Astrocyte (in vitro differentiated cells and primary cell): ENCODE results near the gene NAA50. TPM values are rescaled to one million over a fixed set of nuclear protein-coding genes. Genes with fewer than 3 reads are reported as not detected.

ENCODE experiments used
- DNase-seq: peaks from one replicate; pipeline ENCODE4 v3.0.0-alpha.2; 2010; ENCODE audit warnings: low read depth
- FAIRE-seq: peaks from 2 replicates; lab custom pipeline; 2011; peaks lifted over from hg19 to GRCh38; lab: Jason Lieb, UNC
- H2AFZ ChIP-seq: 2 replicates; pipeline ENCODE4 v1.6.0; 2012; ENCODE audit warnings: low read depth, low read length, inconsistent platforms
- H3K27ac ChIP-seq: 2 replicates; pipeline ENCODE4 v1.5.1; 2011; ENCODE audit warnings: low read depth, low read length, inconsistent platforms
- H3K27me3 ChIP-seq: 2 replicates; pipeline ENCODE4 v1.6.0; 2011; ENCODE audit warnings: low read length, inconsistent platforms; ENCODE audit not compliant: insufficient read depth
- H3K36me3 ChIP-seq: 2 replicates; pipeline ENCODE4 v1.5.1; 2011; ENCODE audit warnings: low read length, inconsistent platforms; ENCODE audit not compliant: insufficient read depth
- H3K4me1 ChIP-seq: 2 replicates; pipeline ENCODE4 v1.5.1; 2011; ENCODE audit warnings: low read length, inconsistent platforms; ENCODE audit not compliant: insufficient read depth
- H3K4me2 ChIP-seq: 2 replicates; pipeline ENCODE4 v1.6.0; 2012; ENCODE audit warnings: low read length, inconsistent platforms
- H3K4me3 ChIP-seq: 2 replicates; pipeline ENCODE4 v1.5.1; 2011; ENCODE audit warnings: low read depth, mild to moderate bottlenecking, low read length, inconsistent platforms; ENCODE audit not compliant: insufficient read depth
- H3K79me2 ChIP-seq: 2 replicates; pipeline ENCODE4 v1.6.0; 2012; ENCODE audit warnings: mild to moderate bottlenecking, low read length, inconsistent platforms; ENCODE audit not compliant: insufficient read depth
- H3K9ac ChIP-seq: 2 replicates; pipeline ENCODE4 v1.6.0; 2012; ENCODE audit warnings: mild to moderate bottlenecking, low read length, inconsistent platforms
- H3K9me3 ChIP-seq: 2 replicates; pipeline ENCODE4 v1.5.1; 2012; ENCODE audit warnings: low read depth, mild to moderate bottlenecking, low read length, inconsistent platforms; ENCODE audit not compliant: insufficient read depth
- H4K20me1 ChIP-seq: 2 replicates; pipeline ENCODE4 v1.6.0; 2012; ENCODE audit warnings: low read length, inconsistent platforms; ENCODE audit not compliant: insufficient read depth
- H3K27ac Mint-ChIP-seq: one replicate; pipeline ENCODE4 v1.8.0; 2021; ENCODE audit warnings: mild to moderate bottlenecking, mixed read lengths; ENCODE audit not compliant: unreplicated experiment
- H3K27me3 Mint-ChIP-seq: one replicate; pipeline ENCODE4 v1.8.0; 2021; ENCODE audit warnings: low read depth, mixed read lengths; ENCODE audit not compliant: unreplicated experiment
- H3K36me3 Mint-ChIP-seq: one replicate; pipeline ENCODE4 v1.8.0; 2021; ENCODE audit warnings: low read depth, mixed read lengths; ENCODE audit not compliant: unreplicated experiment
- H3K4me1 Mint-ChIP-seq: one replicate; pipeline ENCODE4 v1.8.0; 2021; ENCODE audit warnings: low read depth, mixed read lengths; ENCODE audit not compliant: unreplicated experiment
- H3K4me3 Mint-ChIP-seq: one replicate; pipeline ENCODE4 v1.8.0; 2021; ENCODE audit warnings: mild to moderate bottlenecking, moderate library complexity, mixed read lengths; ENCODE audit not compliant: unreplicated experiment
- H3K9me3 Mint-ChIP-seq: one replicate; pipeline ENCODE4 v1.8.0; 2021; ENCODE audit warnings: mild to moderate bottlenecking, mixed read lengths; ENCODE audit not compliant: unreplicated experiment
- EZH2 ChIP-seq: IDR thresholded peaks from 2 replicates; pipeline ENCODE4 v1.6.1; 2012; ENCODE audit warnings: mild to moderate bottlenecking, low read length, inconsistent platforms; ENCODE audit not compliant: insufficient read depth
- total RNA-seq: library from RNA; stranded (reverse); gene quantifications from 2 replicates; pipeline ENCODE4 v1.2.1, GENCODE V29; 2021
- TF ChIP-seq, protein P1 (sequence below): IDR thresholded peaks from 2 replicates; pipeline ENCODE4 v1.5.1; 2011; ENCODE audit warnings: low read depth, mild to moderate bottlenecking, inconsistent platforms, low read length, moderate library complexity; ENCODE audit not compliant: insufficient read depth

NAA50 gene
- total RNA-seq, 1 donor from 2014 or later = 151 TPM

DNA sequence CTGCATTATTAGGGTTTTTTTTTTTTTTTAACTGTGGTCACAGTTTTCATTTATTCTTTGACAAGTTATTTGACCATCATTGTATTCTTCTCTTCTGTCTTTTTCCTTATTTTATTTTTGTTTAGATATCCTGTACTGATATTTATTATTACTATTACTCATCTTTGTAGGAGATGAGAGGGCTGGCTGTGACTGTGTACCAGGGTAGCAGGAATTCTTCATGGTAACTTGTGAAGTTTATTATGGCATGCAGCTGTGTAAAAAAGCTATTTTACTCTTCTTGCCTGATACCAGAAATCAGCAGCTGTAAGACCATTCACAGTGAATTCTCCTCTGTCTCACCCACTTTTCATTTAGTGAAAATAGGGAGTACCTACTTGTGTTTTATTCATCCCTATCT is 45.3 kb upstream of the NAA50 start:
- Histone ChIP-seq H3K27ac (no peak overlapping the region), H3K9ac (no peak overlapping the region), H3K4me2 (no peak overlapping the region), H3K4me1 (no peaks in the 10 kb centered on the region), H4K20me1 (no peaks in the 10 kb centered on the region), H3K36me3 (peaks cover 5% of the 10 kb centered on the region), H3K9me3 (no peaks in the 10 kb centered on the region), H2AFZ (no peak overlapping the region), H3K4me3 (no peak overlapping the region), H3K27me3 (no peaks in the 10 kb centered on the region), H3K79me2 (no peaks in the 10 kb centered on the region)
- Mint-ChIP-seq H3K4me3 (no peak overlapping the region), H3K36me3 (peaks cover 8% of the 10 kb centered on the region), H3K4me1 (peaks cover 7% of the 10 kb centered on the region), H3K27ac (peak overlapping the region; percentile 13), H3K27me3 (no peaks in the 10 kb centered on the region), H3K9me3 (no peaks in the 10 kb centered on the region)
- no peak for DNase-seq
- TF ChIP-seq EZH2 = no peak
- TF ChIP-seq, protein P1, sequence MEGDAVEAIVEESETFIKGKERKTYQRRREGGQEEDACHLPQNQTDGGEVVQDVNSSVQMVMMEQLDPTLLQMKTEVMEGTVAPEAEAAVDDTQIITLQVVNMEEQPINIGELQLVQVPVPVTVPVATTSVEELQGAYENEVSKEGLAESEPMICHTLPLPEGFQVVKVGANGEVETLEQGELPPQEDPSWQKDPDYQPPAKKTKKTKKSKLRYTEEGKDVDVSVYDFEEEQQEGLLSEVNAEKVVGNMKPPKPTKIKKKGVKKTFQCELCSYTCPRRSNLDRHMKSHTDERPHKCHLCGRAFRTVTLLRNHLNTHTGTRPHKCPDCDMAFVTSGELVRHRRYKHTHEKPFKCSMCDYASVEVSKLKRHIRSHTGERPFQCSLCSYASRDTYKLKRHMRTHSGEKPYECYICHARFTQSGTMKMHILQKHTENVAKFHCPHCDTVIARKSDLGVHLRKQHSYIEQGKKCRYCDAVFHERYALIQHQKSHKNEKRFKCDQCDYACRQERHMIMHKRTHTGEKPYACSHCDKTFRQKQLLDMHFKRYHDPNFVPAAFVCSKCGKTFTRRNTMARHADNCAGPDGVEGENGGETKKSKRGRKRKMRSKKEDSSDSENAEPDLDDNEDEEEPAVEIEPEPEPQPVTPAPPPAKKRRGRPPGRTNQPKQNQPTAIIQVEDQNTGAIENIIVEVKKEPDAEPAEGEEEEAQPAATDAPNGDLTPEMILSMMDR = no peak
- FAIRE-seq = no peak

- Histone ChIP-seq H3K4me1 (peaks cover 11% of the 10 kb centered on the region), H3K79me2 (no peaks in the 10 kb centered on the region), H3K4me2 (peak overlapping the region; percentile 68), H4K20me1 (no peaks in the 10 kb centered on the region), H3K9me3 (no peaks in the 10 kb centered on the region), H2AFZ (peak overlapping the region; percentile 51), H3K9ac (peak overlapping the region; percentile 71), H3K27ac (peak overlapping the region; percentile 95), H3K4me3 (no peak overlapping the region), H3K27me3 (no peaks in the 10 kb centered on the region), H3K36me3 (peaks cover 3% of the 10 kb centered on the region)
- Mint-ChIP-seq H3K4me1 (peaks cover 12% of the 10 kb centered on the region), H3K4me3 (peak overlapping the region; percentile 28), H3K36me3 (peaks cover 7% of the 10 kb centered on the region), H3K27ac (peak overlapping the region; percentile 100), H3K27me3 (no peaks in the 10 kb centered on the region), H3K9me3 (no peaks in the 10 kb centered on the region)
- FAIRE-seq (peak; percentile 9), DNase-seq (peak; percentile 6)
- TF ChIP-seq, protein P1 = no peak
- no peak for TF ChIP-seq EZH2
These were observed 37.9 kb upstream of the NAA50 start for GRCh38 chr3:113783980-113784379.

DNA sequence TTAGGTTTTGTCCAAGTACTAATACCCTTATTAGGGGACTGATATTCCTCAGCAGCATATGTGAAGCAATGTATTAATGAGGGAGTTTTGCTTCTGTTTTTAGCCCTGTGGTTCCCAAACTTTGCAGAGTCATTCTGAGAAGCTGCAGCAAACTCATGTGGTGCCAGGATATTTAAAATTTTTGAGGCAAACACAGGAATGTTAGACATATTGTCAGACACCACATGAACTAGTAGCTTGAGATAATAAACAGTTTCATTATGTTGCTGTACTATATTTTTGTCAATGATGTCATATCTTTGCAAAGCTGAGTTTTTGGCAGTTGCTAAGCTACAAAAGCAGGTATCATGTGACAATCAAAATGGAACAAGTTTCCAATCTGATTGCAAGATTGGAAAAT is 37.4 kb upstream of the NAA50 start:
- peak; percentile 98 for DNase-seq
- peaks cover 12% of the 10 kb centered on the region for H3K4me1 Mint-ChIP-seq
- peaks cover 5% of the 10 kb centered on the region for H3K36me3 Mint-ChIP-seq

More for the DNA sequence above, 37.4 kb upstream of the NAA50 start:
- Histone ChIP-seq H3K79me2 (no peaks in the 10 kb centered on the region), H3K4me2 (peak overlapping the region; percentile 68), H3K36me3 (peaks cover 3% of the 10 kb centered on the region), H3K27me3 (no peaks in the 10 kb centered on the region), H3K4me3 (no peak overlapping the region), H2AFZ (no peak overlapping the region), H4K20me1 (no peaks in the 10 kb centered on the region), H3K9ac (peak overlapping the region; percentile 71), H3K27ac (peak overlapping the region; percentile 95), H3K4me1 (peaks cover 11% of the 10 kb centered on the region), H3K9me3 (no peaks in the 10 kb centered on the region)
- H3K9me3 Mint-ChIP-seq = no peaks in the 10 kb centered on the region
- peak; percentile 95 for FAIRE-seq
- H3K27me3 Mint-ChIP-seq = no peaks in the 10 kb centered on the region
- TF ChIP-seq, protein P1 = no peak
- TF ChIP-seq EZH2 = no peak
- peak overlapping the region; percentile 100 for H3K27ac Mint-ChIP-seq
- no peak overlapping the region for H3K4me3 Mint-ChIP-seq
